ENCODE results near the gene PVRIG.
"Not testable (repeated sequence)": the region's sequence is repeated elsewhere in the genome, so short reads cannot be mapped to it uniquely, and the experiment has no call there.

Gene PVRIG

GRCh38 chr7:100243385-100243784, 23.6 kb downstream of the PVRIG start:
- DNase-seq: peak; percentile 51

DNA sequence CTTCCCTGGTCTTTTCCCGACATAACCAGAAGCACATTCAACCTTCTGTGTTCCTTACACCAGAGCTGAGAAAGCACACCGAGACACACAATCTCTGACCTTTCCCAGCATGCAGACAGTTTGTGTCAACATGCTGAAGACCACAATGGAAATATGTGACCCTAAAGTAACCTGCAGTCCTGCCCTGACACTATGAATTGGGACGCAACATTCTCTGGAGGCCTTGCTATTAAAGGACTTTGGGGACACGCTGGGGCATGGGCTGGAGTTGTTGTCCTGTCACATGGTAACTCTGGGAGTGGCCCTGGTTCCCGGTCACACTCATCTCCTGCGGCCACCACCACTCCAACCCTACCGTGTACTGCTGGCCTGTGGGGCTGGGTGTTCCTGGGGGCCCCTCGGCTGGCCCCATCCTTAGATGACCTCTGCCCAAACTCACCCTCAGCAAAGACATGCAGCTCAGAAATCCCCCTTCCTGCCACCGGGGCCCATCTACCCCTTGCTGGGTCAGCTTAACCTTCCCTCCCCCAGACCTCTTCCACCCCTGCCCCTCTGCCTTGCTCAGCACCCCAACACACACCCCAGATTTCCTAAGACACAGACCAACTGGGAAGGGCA, 25.3 kb downstream of the PVRIG start:
- not testable (repeated sequence) for DNase-seq

DNA sequence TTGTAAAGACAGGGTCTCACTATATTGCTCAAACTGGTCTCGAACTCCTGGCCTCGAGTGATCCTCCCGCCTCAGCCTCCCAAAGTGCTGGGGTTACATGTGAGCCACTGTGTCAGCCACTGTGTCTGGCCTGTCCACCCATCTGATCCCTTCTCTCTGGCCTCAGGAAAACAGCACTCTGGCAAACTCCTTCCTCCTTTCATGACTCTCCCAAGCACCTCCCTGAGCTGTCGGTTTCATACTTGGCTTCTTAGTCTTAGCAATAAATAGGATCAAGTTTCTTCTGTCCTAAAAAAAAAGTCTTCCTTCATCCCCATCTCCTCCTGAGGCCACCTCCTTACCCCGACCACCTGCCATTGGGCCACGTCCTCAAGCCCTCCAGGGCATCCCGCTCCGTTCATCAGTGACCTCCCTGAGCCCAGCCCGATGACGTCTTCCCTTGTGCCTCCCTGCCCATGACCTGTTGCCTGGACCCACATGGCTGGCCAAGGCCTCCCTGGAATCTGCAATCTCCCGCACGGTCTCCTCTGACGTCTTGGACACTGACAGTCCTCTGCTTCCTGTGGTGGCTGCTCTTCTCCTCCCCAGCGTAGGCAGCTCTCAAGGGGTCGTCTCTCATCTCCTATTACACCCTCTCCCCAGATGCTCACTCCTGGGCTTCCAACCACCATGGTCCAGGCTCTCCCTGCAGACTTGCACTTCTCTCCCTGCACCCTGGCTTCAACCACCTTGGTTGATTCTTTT, 26.5 kb downstream of the PVRIG start:
- not testable (repeated sequence) for DNase-seq

GRCh38 chr7:100246865-100247137, 27.1 kb downstream of the PVRIG start:
- DNase-seq: not testable (repeated sequence)

- DNase-seq: no peak
Measured at GRCh38 chr7:100247152-100247757, 27.5 kb downstream of the PVRIG start.

- DNase-seq: no peak
Measured at GRCh38 chr7:100248483-100248882, 28.7 kb downstream of the PVRIG start.

DNA sequence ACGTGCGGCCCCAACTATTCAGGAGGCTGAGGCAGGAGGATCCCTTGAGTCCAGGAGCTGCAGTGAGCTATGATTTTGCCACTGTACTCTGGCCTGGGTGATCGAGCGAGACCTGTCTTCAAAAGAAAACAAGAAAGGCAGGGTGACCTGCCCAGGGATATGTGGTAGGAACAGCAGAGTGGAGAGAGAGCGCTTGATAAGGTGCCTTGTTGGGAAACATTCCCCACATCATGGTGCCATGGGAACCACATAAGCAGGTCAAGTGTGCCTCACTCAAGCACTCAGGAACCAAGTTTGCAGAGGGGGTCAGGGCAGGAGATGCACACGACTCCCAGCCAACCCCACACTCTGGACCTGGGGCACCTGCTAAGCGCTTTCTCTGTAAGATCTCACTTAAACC, 37.3 kb downstream of the PVRIG start:
- DNase-seq: no peak

DNA sequence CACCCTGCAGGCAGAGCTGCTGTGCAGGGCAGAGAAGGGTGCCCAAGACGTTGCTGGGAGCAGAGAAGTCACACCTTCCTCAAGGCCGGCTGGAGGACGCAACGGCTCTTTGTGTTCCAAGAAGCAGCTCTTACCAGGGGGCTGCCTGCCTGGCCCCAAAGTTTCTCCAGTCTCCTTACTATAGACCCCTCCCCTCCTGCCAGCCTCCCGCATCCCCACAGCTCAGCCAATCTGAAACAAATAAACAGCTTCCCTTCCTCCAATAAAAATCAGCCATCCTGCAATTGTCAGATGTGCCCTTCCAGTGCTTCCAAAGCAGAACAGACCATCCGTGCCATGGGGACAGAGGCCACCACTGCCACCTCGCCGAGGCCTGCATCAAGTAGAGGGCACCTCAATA, 40.2 kb downstream of the PVRIG start:
- DNase-seq: not testable (repeated sequence)

DNA sequence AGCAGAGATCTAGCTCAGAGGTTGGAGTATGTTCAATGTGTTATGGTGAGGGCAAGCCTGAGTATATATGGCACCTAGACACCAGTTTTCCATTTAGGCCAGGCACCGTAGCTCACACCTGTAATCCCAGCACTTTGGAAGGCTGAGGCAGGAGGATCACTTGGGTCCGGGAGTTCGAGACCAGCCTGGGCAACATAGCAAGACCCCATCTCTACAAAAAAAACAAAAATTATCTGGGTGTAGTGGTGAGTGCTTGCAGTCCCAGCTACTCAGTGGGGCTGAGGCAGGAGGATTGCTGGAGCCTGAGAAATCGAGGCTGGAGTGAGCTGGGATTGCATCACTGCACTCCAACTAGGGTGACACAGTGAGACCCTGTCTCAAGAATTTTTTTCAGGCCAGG, 43.1 kb downstream of the PVRIG start:
- DNase-seq: not testable (repeated sequence)

DNA sequence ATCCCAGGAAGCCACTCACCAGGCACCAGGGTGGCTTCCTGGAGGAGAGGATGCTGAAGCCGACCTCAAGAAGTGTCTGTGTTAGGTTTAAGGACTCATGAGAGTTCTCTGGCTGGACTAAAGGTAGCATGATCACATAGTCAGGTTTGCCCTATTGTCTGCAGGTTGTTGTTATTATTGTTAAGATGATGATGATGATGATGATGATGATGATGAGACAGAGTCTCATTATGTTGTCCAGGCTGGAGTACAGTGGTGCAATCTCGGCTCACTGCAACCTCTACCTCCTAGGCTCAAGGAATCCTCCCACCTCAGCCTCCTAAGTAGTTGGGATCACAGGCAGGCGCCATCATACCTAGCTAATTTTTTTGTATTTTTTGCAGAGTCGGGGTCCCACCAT, 44.5 kb downstream of the PVRIG start:
- DNase-seq: not testable (repeated sequence)

DNA sequence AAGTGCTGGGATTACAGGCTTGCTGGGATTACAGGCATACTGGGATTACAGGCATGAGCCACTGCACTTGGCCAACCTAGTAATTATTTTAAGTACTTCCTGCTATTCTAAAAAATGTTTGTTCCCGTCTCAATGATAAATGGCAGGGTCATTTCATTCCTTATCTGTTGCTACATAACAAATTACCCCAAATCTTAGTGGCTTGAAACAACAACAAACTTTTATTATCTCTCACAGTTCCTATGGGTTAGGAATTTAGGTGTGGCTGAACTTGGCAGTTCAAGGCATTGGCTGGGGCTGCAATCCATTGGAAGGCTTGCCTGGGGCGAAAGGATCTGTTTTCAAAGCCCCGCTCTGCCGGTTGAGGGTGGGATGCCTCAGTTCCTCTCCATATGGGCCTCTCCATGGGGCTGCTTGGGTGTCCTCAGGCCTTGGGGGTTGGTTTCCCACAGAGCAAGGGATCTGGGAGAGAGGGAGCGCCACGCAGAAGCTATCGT, 45.0 kb downstream of the PVRIG start:
- DNase-seq: not testable (repeated sequence)

DNA sequence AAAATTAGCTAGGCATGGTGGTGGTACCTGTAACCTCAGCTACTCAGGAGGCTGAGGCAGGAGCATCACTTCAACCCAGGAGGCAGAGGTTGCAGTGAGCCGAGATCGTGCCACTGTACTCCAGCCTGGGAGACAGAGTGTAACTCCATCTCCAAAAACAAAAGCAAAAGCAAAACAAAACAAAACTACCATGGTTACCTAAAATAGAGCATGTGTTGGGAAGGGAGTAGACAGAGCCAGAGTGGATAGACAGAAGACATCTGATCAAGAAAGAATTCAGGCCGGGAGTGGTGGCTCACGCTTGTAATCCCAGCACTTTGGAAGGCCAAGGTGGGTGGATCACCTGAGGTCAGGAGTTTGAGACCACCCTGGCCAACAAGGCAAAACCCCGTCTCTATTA, 46.1 kb downstream of the PVRIG start:
- not testable (repeated sequence) for DNase-seq

DNA sequence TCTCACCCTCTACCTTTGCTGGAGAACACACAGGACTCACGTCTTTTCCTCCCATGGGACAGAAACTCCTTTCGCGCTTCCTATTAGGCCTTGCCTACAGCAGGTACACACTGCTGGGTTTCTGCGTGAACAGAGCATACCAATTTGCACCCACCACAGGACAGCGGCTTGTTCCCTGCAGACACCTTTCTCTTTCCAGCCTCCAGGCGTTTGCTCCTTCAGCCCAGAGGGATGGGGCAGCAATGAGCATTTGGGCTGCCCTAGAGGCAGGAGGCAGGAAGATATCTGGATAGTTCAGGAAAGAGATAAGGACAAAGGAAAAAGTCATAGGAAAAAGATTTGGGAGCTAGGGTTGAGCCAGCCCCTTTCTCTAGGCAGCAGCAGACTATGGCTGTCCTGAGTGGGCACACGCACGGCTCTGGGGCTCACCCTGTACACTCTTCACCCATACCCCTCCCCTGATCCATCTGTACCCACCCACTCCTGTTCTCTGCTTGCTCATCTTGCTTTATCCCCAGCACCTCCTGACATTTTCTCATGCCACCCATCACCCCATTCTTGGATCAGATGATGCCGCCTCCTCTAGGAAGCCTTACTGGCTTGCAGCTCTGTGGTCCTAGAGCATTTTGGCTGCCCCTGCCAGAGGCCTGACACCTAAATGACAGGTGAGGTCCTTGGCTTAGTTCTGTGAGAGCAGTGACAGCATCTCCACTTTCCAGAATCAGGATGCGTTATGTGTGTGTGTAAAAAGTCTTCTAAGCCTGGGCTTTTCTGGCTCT, 47.0 kb downstream of the PVRIG start:
- DNase-seq: no peak

- DNase-seq: no peak
Measured at GRCh38 chr7:100267648-100268047, 47.9 kb downstream of the PVRIG start.

DNA sequence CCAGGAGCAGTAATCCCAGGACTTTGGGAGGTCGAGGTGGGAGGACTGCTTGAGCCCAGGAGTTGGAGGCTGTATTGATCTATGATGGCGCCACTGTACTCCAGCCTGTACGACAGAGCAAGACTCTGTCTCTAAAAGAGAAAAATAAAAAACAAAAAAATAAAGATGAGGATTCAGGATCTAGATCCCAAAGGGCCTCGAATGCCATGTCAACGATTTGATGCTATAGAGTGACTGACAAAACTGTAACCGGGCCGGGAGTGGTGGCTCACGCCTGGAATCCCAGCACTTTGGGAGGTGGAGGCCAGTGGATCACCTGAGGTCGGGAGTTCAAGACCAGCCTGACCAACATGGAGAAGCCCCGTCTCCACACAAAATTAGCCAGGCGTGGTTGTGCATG, 49.1 kb downstream of the PVRIG start:
- DNase-seq: not testable (repeated sequence)

DNA sequence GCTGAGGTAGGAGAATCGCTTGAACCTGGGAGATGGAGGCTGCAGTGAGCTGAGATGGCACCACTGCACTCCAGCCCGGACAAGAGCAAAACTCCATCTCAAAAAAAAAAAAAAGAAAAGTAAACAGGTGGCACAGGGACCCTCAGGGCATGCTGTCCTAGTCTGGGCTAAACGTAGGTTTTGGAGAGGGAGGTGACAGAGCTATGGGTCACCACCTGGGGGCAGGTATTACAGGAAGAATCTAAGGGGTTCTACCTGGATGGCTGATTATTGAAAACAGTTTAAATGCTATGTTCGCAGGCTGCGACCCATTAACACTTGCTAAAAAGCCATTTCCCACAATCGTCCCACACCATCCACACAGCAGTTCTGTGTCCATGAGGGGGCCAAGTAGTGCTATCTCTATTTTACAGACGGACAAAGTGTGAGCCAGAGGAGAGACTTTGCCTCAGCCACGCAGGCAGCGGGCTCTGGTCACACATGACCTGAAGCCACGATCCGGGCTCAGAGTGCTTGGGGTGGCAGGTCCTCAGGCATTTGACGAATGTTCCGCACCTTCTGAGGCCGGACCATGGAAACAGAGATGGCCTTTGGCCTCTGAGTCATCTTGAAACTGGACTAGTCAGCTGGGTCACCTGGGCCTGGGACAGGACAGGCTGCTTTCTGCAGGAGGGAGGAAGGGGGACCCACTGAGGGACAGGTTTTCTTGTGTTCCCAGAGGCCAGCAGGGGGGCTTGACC, 49.7 kb downstream of the PVRIG start:
- DNase-seq: not testable (repeated sequence)

DNA sequence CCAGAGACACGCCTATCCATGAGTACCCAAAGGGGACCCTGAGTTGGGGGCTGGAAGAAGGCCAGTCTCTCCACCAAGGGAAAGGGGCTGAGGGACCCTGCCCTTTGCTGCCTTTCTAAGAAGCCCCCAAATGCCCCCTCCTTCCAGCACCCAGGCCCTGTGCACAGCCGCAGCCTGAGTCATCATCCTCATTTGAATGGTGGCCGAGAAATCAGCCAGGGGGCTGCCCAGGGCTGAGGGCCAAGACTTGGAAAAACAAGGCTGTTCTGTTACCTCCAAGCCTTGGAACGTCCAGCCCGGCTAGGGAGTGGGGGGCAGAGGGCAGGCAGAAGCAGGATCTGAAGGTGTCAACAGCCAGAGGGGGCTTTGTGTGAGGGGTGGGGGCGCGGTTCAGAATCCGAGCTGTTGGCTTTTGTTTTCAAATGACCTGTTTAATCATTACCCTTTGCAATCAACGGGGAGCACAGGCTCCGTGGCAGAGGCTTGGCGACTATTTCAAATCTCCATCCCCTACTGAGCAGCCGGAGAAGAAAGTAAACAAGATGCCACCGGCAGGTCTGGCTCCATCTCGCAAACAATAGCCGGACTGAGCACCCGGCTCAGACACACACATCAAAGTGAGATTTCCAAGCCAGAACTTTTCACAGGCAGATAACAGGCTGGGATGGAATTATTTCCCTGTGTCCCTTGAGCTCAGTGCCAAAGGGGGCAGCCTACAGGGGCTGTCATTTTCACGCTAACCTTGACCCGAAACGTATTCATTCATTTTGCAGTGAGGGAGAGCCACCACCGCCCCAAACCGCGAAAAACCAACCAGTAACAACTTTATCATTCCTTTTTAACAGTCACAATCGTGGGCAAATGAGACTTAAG, 50.5 kb downstream of the PVRIG start:
- DNase-seq: not testable (repeated sequence)

Data from CD4-positive, alpha-beta T cell treated with Interleukin-6 for 4 hours (primary cell).